Lower leg skin (tissue), 4 donors: ENCODE measurements around the gene ARF1. TPM values are rescaled to one million over a fixed set of nuclear protein-coding genes. Genes with fewer than 3 reads are reported as not detected.

ENCODE experiments used
- DNase-seq, 2 donors: peaks; one replicate each; pipeline ENCODE4 v3.0.0-alpha.2; 2019; ENCODE audit warnings: low spot score in 2 of 2
- H3K4me3 ChIP-seq: fragments of 200-600 bp; sonication (generic); 2 replicates; pipeline ENCODE4 v1.5.1; 2017; ENCODE audit warnings: mild to moderate bottlenecking, low read depth; ENCODE audit not compliant: poor library complexity, severe bottlenecking
- POLR2A ChIP-seq, 2 donors: fragments of 450-650 bp; IDR thresholded peaks; one replicate each; pipeline ENCODE4 v1.6.1; 2016 to 2017; ENCODE audit warnings: antibody characterized with exemption in 2 of 2, mild to moderate bottlenecking in 1 of 2, moderate library complexity in 1 of 2
- WGBS, 2 donors: methylation state at CpG; one replicate each; pipeline ENCODE4 v1.1.5; 2018; 5-methylcytosine and 5-hydroxymethylcytosine counted together
- intact Hi-C: fragments of 100-400 bp; cut with DNase I; formaldehyde crosslinking; loops from one replicate; pipeline ENCODE4 v1.15.0; 2023; ENCODE audit warnings: low total_unique reads
- total RNA-seq, 4 donors: library from RNA; depleted of rRNA; stranded (reverse); fragments of >200 nt; gene quantifications; one replicate each; pipeline ENCODE4 v1.1.0, GENCODE V29; 2016
- TF ChIP-seq, protein P1 (sequence below), 3 donors: fragments of 450-650 bp; IDR thresholded peaks; one replicate each; pipeline ENCODE4 v1.5.1; 2016; ENCODE audit warnings: antibody characterized with exemption in 3 of 3, mild to moderate bottlenecking in 3 of 3, moderate library complexity in 2 of 3

ARF1 gene
- total RNA-seq, 4 donors from 2014 or later: 242 to 326 (median 317) TPM

DNA sequence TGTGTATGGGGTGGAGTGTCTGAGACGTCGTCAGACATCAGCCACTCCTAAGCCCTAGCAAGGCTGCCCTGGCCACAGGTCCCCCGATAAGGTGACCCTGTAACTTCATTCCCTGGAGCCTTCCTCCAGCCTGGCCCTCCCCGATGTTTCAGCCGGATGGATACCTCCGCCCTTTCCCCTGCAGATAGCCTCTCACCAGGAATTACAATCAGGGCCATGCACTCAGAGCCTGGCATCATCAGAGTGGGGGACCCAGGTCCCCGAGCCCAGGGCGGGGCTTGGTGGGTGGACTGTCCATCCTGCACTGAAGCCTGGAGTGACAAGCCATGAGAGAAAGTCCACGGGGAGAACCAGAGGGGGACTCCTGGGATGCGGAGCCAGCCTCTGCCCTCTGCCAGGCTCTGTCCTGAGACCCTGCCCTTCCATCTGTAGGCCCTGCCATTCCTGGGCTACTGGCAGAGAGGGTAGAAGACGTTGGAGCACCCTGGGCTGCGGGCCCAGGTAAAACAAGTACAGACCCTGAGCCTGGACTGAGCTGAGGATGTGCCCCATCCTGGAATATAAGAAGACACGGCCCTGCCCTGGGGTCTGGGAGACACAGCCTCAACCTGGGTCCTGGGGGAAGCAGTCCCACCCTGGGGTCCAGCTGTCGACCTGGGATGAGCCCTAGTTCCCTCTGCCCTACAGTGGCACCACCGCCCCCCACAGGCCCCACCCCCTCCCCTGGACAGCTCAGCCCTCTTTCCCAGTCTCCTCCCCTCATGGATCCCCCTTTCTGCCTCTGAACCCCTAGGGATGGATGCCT, 16.8 kb upstream of the ARF1 start:
- intact Hi-C loops: no loop called here
- TF ChIP-seq, protein P1, sequence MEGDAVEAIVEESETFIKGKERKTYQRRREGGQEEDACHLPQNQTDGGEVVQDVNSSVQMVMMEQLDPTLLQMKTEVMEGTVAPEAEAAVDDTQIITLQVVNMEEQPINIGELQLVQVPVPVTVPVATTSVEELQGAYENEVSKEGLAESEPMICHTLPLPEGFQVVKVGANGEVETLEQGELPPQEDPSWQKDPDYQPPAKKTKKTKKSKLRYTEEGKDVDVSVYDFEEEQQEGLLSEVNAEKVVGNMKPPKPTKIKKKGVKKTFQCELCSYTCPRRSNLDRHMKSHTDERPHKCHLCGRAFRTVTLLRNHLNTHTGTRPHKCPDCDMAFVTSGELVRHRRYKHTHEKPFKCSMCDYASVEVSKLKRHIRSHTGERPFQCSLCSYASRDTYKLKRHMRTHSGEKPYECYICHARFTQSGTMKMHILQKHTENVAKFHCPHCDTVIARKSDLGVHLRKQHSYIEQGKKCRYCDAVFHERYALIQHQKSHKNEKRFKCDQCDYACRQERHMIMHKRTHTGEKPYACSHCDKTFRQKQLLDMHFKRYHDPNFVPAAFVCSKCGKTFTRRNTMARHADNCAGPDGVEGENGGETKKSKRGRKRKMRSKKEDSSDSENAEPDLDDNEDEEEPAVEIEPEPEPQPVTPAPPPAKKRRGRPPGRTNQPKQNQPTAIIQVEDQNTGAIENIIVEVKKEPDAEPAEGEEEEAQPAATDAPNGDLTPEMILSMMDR (IDR thresholded peaks at IDR 0.05): no peak
- TF ChIP-seq POLR2A (IDR thresholded peaks at IDR 0.05): no peak
- no peak overlapping the region for H3K4me3 ChIP-seq
- WGBS, 2 donors: 55 to 68% methylated on average over 12 to 15 of the region's 15 CpGs
- DNase-seq: peak in 1 of 2 donors; percentile 74

DNA sequence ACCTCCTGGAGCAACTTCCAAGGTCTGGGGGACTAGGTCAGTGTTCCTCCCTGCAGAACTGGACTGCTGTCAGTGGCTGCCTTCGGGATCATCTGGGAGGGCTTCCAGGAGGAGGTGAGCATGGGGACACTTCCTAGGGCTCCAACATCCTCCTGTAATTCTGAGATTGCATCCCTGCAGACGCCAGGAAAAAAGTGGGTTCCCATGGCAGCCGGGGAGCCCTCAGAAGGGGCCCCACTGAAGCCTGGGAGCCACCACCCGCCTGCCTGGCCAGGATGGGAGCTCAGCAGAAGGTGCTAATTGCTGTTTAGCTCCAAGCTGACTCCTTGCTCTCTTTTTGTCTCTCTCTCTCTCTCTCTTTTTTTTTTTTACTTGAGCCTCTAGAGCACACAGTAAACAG, 16.1 kb upstream of the ARF1 start:
- DNase-seq: no peak
- no peak for TF ChIP-seq POLR2A (IDR thresholded peaks at IDR 0.05)
- TF ChIP-seq, protein P1 (IDR thresholded peaks at IDR 0.05): no peak
- H3K4me3 ChIP-seq: no peak overlapping the region
- 16 to 32% methylated on average over 3 of the region's 4 CpGs for WGBS, 2 donors
- intact Hi-C loops: no loop called here

DNA sequence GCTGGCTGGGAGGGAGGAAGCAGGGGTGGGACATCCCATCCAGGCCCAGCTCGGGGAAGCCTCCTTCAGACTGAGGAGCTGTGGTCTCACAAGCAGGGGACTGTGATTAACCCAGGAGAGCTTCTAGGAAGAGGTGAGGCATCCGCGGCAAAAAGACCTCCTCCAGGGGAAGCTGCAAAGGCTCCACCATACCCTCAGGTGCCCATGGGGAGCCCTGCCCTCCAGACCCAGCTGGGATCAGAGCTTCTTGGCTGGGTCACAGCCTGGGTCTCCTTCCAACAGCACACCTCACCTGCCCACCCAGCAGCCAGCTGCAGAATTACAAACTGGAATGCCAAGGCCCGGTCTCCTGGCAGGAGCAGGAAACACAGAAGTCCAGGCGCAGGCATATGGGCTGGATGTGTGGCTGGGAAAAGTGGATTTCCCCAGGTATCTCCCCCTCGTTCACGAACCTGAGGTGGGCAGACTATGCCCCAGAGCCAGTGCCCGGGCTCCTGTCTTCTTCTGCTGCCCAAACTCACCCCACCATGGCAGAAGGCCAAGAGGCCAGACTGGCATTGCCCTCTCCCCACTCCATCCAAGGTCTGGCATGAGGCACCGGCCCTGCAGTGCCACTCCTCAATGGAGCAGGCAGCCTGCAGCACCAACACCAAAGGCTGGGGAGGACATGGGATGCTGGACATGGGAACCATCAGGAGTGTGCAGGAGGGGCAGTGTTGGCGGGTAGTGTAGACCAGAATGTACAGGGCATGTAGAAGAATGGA, 15.4 kb upstream of the ARF1 start:
- WGBS, 2 donors: 38 to 63% methylated on average over 7 to 10 of the region's 10 CpGs
- H3K4me3 ChIP-seq: no peak overlapping the region
- intact Hi-C loops: no loop called here
- TF ChIP-seq POLR2A (IDR thresholded peaks at IDR 0.05): no peak
- TF ChIP-seq, protein P1 (IDR thresholded peaks at IDR 0.05): no peak
- DNase-seq: peak in 1 of 2 donors; percentile 69

DNA sequence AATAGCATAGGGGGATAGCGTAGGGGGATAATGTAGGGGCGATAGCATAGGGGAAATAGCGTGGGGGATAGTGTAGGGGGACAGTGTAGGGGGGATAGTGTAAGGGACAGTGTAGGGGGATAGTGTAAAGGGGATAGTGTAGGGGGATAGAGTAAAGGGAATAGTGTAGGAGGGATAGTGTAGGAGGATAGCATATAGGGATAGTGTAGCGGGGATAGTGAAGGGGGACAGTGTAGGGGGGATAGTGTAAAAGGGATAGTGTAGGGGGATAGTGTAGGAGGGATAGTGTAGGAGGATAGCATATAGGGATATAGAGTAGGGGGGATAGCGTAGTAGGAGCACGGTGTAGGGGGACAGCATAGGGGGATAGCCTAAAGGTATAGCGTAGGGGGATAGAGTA, 14.1 kb upstream of the ARF1 start:
- intact Hi-C loops: no loop called here
- no peak for DNase-seq
- no peak overlapping the region for H3K4me3 ChIP-seq
- WGBS, 2 donors: 70 to 85% methylated on average over 7 of the region's 7 CpGs
- TF ChIP-seq, protein P1 (IDR thresholded peaks at IDR 0.05): no peak
- TF ChIP-seq POLR2A (IDR thresholded peaks at IDR 0.05): no peak

DNA sequence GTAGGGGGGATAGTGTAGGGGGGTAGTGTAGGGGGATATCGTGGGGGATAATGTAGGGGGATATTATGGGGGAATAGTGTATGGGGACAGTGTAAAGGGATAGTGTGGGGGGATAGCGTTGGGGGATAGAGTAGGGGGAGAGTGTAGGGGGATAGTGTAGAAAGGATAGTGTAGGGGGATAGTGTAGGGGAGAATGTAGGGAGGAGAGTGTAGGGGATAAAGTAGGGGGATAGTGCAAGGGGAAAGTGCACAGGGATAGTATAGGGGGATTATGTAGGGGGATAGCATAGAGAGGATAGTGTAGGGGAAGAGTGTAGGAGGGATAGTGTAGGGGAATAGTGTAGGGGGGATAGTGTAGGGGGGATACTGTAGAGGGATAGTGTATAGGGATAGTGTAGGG, 12.3 kb upstream of the ARF1 start:
- no peak for DNase-seq
- TF ChIP-seq, protein P1 (IDR thresholded peaks at IDR 0.05): no peak
- no peak for TF ChIP-seq POLR2A (IDR thresholded peaks at IDR 0.05)
- 58 to 73% methylated on average over 2 of the region's 2 CpGs for WGBS, 2 donors
- intact Hi-C loops: no loop called here
- H3K4me3 ChIP-seq: no peak overlapping the region
